ENCODE data around the gene LARP4.

DNA sequence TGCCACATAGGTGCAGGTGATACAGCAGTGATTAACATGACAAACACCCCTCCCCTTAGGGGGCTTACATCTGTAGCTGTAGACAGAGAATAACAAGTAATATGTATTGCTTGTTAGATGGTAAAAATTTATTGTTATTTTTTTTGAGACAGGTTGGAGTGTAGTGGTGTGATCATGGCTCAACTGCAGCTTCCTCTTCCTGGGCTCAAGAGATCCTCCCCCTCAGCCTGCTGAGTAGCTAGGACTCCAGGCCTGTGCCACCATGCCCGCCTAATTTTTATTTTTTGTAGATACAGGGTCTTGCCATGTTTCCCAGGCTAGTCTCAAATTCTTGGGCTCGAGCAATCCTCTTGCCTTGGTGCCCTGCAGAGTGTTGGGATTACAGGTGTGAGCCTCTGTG lies 123.9 kb downstream of the LARP4 start:
- TF ChIP-seq, protein P1, sequence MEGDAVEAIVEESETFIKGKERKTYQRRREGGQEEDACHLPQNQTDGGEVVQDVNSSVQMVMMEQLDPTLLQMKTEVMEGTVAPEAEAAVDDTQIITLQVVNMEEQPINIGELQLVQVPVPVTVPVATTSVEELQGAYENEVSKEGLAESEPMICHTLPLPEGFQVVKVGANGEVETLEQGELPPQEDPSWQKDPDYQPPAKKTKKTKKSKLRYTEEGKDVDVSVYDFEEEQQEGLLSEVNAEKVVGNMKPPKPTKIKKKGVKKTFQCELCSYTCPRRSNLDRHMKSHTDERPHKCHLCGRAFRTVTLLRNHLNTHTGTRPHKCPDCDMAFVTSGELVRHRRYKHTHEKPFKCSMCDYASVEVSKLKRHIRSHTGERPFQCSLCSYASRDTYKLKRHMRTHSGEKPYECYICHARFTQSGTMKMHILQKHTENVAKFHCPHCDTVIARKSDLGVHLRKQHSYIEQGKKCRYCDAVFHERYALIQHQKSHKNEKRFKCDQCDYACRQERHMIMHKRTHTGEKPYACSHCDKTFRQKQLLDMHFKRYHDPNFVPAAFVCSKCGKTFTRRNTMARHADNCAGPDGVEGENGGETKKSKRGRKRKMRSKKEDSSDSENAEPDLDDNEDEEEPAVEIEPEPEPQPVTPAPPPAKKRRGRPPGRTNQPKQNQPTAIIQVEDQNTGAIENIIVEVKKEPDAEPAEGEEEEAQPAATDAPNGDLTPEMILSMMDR (conservative IDR thresholded peaks at IDR 0.05 in 1 of 2, IDR thresholded peaks at IDR 0.05 in 1 of 2; ENCODE audit: low read depth in 1 of 2, low read length in 2 of 2): no peak
- no peak for TF ChIP-seq EZH2 (IDR thresholded peaks at IDR 0.05; ENCODE audit: low read length, missing control alignments)
